Endothelial cell of umbilical vein (primary cell): ENCODE results near the gene PITPNM1. TPM values are rescaled to one million over a fixed set of nuclear protein-coding genes. Genes with fewer than 3 reads are reported as not detected.

Source experiments
- BruUV-seq: library from RNA; stranded (reverse); fragments of 400-500 nt; replicated peaks from 2 replicates; lab custom pipeline; 2021; lab: Mats Ljungman, UMichigan
- CTCF ChIA-PET: fragments of 300-600, 350-600 bp; sonication (Branson Sonifier 250); formaldehyde crosslinking; loops from one replicate; lab custom pipeline; 2021; ENCODE audit warnings: antibody characterized with exemption, inconsistent platforms; lab: Charles Lee
- POLR2A ChIA-PET: fragments of 300-600, 350-600 bp; sonication (Branson Sonifier 250); formaldehyde crosslinking; loops from one replicate; lab custom pipeline; 2021; ENCODE audit warnings: antibody characterized with exemption, inconsistent platforms; lab: Charles Lee
- DNase-seq: peaks from one replicate; pipeline ENCODE4 v3.0.0-alpha.2; 2011; ENCODE audit warnings: low read depth, low spot score
- FAIRE-seq: peaks from 2 replicates; lab custom pipeline; 2011; peaks lifted over from hg19 to GRCh38; lab: Jason Lieb, UNC
- H2AFZ ChIP-seq: 2 replicates; pipeline ENCODE4 v1.6.0; 2012; ENCODE audit warnings: low read depth, low read length, control low read depth, inconsistent platforms
- H3K27ac ChIP-seq: 2 replicates; pipeline ENCODE4 v1.5.1; 2011; ENCODE audit warnings: low read depth, mild to moderate bottlenecking, control low read depth, low read length, moderate library complexity; ENCODE audit not compliant: insufficient read depth
- H3K27me3 ChIP-seq, 2 experiments: 2 replicates each; pipeline versions ENCODE4 v1.6.0 to v1.6.1; 2011; ENCODE audit warnings: low read length in 2 of 2, mixed read lengths in 1 of 2; ENCODE audit not compliant: control insufficient read depth in 2 of 2, insufficient read depth in 2 of 2
- H3K36me3 ChIP-seq, 2 experiments: 2 replicates in 1 of 2; 3 replicates in 1 of 2; pipeline ENCODE4 v1.5.1; 2011; ENCODE audit warnings: low read length in 2 of 2, mild to moderate bottlenecking in 1 of 2, moderate library complexity in 1 of 2; ENCODE audit not compliant: control insufficient read depth in 2 of 2, insufficient read depth in 2 of 2; ENCODE audit errors: extremely low read depth in 1 of 2
- H3K4me1 ChIP-seq: 3 replicates; pipeline ENCODE4 v1.5.1; 2011; ENCODE audit warnings: mild to moderate bottlenecking, low read length; ENCODE audit not compliant: control insufficient read depth, insufficient read depth; ENCODE audit errors: extremely low read depth
- H3K4me2 ChIP-seq: 2 replicates; pipeline ENCODE4 v1.6.1; 2011; ENCODE audit warnings: low read length, control low read depth, mixed read lengths; ENCODE audit not compliant: insufficient read depth
- H3K4me3 ChIP-seq, 3 experiments: fragments of 200-600 bp in 1 of 3; sonication (generic), shearing (Covaris generic) in 1 of 3; replicated peaks in 1 of 3; 2 replicates each; pipeline ENCODE4 v1.5.1; 2011 to 2016; ENCODE audit warnings: control low read depth in 3 of 3, low read length in 3 of 3, mild to moderate bottlenecking in 2 of 3, inconsistent platforms in 1 of 3, low read depth in 1 of 3, moderate library complexity in 1 of 3; ENCODE audit not compliant: insufficient read depth in 1 of 3
- H3K79me2 ChIP-seq: 2 replicates; pipeline ENCODE4 v1.6.0; 2012; ENCODE audit warnings: low read length, inconsistent platforms; ENCODE audit not compliant: control insufficient read depth, insufficient read depth
- H3K9ac ChIP-seq: replicated peaks from 2 replicates; pipeline ENCODE3; 2011; ENCODE audit warnings: low read length, control low read depth; ENCODE audit not compliant: insufficient read depth; ENCODE audit errors: extremely low read depth
- H3K9me1 ChIP-seq: replicated peaks from 3 replicates; pipeline ENCODE4 v1.6.0; 2011; ENCODE audit warnings: mild to moderate bottlenecking, low read length; ENCODE audit not compliant: control insufficient read depth, insufficient read depth; ENCODE audit errors: extremely low read depth
- H3K9me3 ChIP-seq: replicated peaks from 2 replicates; pipeline ENCODE4 v1.5.1; 2012; ENCODE audit warnings: low read length, inconsistent platforms; ENCODE audit not compliant: control insufficient read depth, insufficient read depth
- H4K20me1 ChIP-seq: replicated peaks from 2 replicates; pipeline ENCODE3; 2011; ENCODE audit warnings: mild to moderate bottlenecking, low read length; ENCODE audit not compliant: control insufficient read depth, insufficient read depth; ENCODE audit errors: extremely low read depth
- CTCF ChIP-seq, 2 donors: IDR thresholded peaks; 1 replicate in 1 of 2; 2 replicates in 1 of 2; pipeline ENCODE4 v1.5.1; 2011; ENCODE audit warnings: low read length in 2 of 2, mild to moderate bottlenecking in 2 of 2, moderate library complexity in 2 of 2, control low read depth in 1 of 2, inconsistent platforms in 1 of 2, low read depth in 1 of 2; ENCODE audit not compliant: insufficient read depth in 1 of 2; ENCODE audit errors: extremely low read depth in 1 of 2
- EZH2 ChIP-seq: IDR thresholded peaks from 2 replicates; pipeline ENCODE4 v1.6.1; 2012; ENCODE audit warnings: borderline replicate concordance, low read depth, mild to moderate bottlenecking, moderate library complexity, low read length, inconsistent platforms; ENCODE audit not compliant: severe bottlenecking
- FOS ChIP-seq: IDR thresholded peaks from 2 replicates; pipeline ENCODE4 v1.6.1; 2011; ENCODE audit warnings: mild to moderate bottlenecking, low read length, moderate library complexity, borderline replicate concordance; ENCODE audit not compliant: insufficient read depth
- GATA2 ChIP-seq: IDR thresholded peaks from 2 replicates; pipeline ENCODE4 v1.7.0; 2011; ENCODE audit warnings: low read depth, mild to moderate bottlenecking, moderate library complexity, mixed read lengths, low read length; ENCODE audit not compliant: insufficient read length, insufficient read depth
- JUN ChIP-seq: IDR thresholded peaks from 2 replicates; pipeline ENCODE4 v1.6.1; 2011; ENCODE audit warnings: borderline replicate concordance, low read depth; ENCODE audit not compliant: insufficient read length, insufficient read depth
- MAX ChIP-seq: IDR thresholded peaks from 2 replicates; pipeline ENCODE4 v1.6.1; 2011; ENCODE audit not compliant: insufficient read depth, insufficient read length
- MYC ChIP-seq: IDR thresholded peaks from one replicate; pipeline ENCODE4 v1.6.1; 2011; ENCODE audit warnings: mild to moderate bottlenecking, low read depth, low read length
- POLR2A ChIP-seq: IDR thresholded peaks from 2 replicates; pipeline ENCODE4 v1.6.1; 2012; ENCODE audit warnings: low read depth, mild to moderate bottlenecking, control low read depth, low read length
- POLR2AphosphoS5 ChIP-seq: IDR thresholded peaks from 2 replicates; pipeline ENCODE4 v1.6.1; 2012; ENCODE audit warnings: low read depth, mild to moderate bottlenecking, control low read depth, low read length, moderate library complexity; ENCODE audit not compliant: insufficient read depth
- dilution Hi-C: fragments of 300-500 bp; cut with MboI; formaldehyde crosslinking; loops from one replicate; pipeline ENCODE4 v1.15.0; 2019; ENCODE audit warnings: low sequenced_read_pairs; ENCODE audit not compliant: extremely low pct_ligation_motif_present
- intact Hi-C: fragments of 100-400 bp; cut with micrococcal nuclease; formaldehyde crosslinking; loops from one replicate; pipeline ENCODE4 v1.10.0; 2022
- polyA plus RNA-seq, 4 experiments: library from polyadenylated mRNA; depleted of rRNA in 3 of 4; stranded (reverse) in 3 of 4; unstranded in 1 of 4; fragments of >200 nt; gene quantifications; 2 replicates each; pipeline versions ENCODE4 v1.2.1 to v1.2.3, GENCODE V29; 2011 to 2012; ENCODE audit warnings: missing spikeins in 1 of 4
- total RNA-seq: library from RNA; stranded (reverse); gene quantifications from 2 replicates; pipeline ENCODE4 v1.2.3, GENCODE V29; 2021

PITPNM1 gene
- total and polyA plus RNA-seq, 2 donors (not counting 3 experiments of a cell fraction or from before 2014, with no cell fraction given): 16.5 to 26.4 TPM

GRCh38 chr11:67517784-67518552, 12.8 kb upstream of the PITPNM1 start:
- FAIRE-seq (no peak), DNase-seq (no peak)
- H3K9ac ChIP-seq: no peak overlapping the region
- H3K36me3 ChIP-seq: no peaks in the 10 kb centered on the region
- POLR2A ChIA-PET: no interaction called here
- H3K79me2 ChIP-seq: no peaks in the 10 kb centered on the region
- H3K4me2 ChIP-seq: no peak overlapping the region
- peaks cover 3 to 6% of the 10 kb centered on the region in 2 experiments for H3K27me3 ChIP-seq
- TF ChIP-seq GATA2 (no peak), JUN (no peak), CTCF (IDR thresholded peaks at IDR 0.05; ENCODE audit: extremely low read depth in 1 of 2, insufficient read depth in 1 of 2, low read depth in 1 of 2, low read length in 2 of 2) (no peak), POLR2A (no peak), POLR2AphosphoS5 (no peak), MAX (no peak), FOS (no peak), MYC (no peak), EZH2 (no peak)
- no peak overlapping the region for H3K27ac ChIP-seq
- BruUV-seq: no TSS peak
- intact Hi-C loops: no loop called here
- no peaks in the 10 kb centered on the region for H3K9me3 ChIP-seq
- H3K4me3 ChIP-seq: no peak overlapping the region
- H3K9me1 ChIP-seq: no peaks in the 10 kb centered on the region
- H3K4me1 ChIP-seq: no peaks in the 10 kb centered on the region
- dilution Hi-C loops: no loop called here
- H2AFZ ChIP-seq: no peak overlapping the region
- CTCF ChIA-PET: interaction anchor here (1.2 kb wide), 1 partner anchor 26 kb away, joined by 3 read pairs; no protein-coding TSS in a partner anchor
- no peaks in the 10 kb centered on the region for H4K20me1 ChIP-seq
